GM12874 (cell line): ENCODE results near the gene SYNDIG1.

Experiments used
- CTCF ChIP-seq: IDR thresholded peaks from 2 replicates; pipeline ENCODE4 v1.5.1; 2011; ENCODE audit warnings: low read depth, mild to moderate bottlenecking, control low read depth, low read length, moderate library complexity; ENCODE audit not compliant: insufficient read depth

SYNDIG1 gene

DNA sequence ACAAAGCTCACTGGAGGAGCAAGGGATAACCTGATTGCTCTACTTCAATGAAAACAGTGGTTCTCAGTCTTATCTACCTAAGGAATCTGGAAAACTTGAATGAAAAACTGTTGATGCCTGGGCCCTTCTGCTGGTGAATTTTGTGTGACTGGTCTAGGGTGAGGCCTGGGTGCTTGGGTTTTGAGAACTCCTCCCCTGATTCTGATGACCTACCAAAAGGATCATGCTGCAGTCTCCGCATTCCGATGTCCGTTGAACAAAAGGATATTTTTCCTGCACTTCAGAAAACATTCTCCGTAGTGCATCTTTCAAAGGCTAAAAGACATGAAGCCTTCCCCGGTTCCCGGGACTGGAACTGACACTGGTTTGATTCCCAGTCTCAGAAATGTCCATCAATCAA is 157.9 kb downstream of the SYNDIG1 start:
- no peak for TF ChIP-seq CTCF

DNA sequence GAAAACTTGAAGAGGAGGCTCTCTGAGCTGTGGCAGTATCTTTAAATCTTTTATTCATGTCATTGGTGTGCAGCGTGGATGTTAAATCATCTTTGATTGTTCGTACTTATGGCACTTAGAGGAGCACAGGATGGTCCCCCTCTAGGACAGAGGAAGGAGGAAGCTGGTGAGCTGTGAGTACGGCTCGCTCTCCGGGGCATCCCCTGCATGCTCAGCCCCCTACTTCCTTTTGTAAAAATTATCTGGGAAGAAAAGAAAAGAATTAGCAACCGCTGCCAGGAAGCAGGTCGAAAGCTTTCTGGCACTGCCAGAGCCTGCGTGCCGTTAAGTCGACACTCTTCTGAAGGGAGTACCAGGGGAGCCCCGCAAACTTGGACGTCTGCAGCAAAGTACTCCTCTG is 158.5 kb downstream of the SYNDIG1 start:
- no peak for TF ChIP-seq CTCF

DNA sequence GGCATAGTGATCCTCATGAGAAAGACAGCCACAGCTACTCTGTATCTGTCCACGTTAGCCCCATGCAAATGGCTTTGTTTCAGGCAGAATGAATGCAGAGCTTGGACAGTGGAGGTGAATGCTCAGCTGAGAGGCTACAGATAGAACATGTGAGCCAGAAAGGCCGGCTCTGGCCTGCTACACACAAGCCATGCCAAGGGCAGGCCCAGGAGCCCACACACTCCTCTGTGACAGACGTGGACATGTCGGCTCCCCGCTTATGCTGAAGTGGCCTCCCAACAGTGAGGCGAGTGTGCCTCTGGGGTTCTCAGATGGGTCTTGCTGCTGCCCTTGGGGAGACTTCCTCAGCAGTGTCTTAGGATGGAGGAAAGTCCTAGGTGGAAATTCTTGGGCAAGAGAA is 159.6 kb downstream of the SYNDIG1 start:
- no peak for TF ChIP-seq CTCF

DNA sequence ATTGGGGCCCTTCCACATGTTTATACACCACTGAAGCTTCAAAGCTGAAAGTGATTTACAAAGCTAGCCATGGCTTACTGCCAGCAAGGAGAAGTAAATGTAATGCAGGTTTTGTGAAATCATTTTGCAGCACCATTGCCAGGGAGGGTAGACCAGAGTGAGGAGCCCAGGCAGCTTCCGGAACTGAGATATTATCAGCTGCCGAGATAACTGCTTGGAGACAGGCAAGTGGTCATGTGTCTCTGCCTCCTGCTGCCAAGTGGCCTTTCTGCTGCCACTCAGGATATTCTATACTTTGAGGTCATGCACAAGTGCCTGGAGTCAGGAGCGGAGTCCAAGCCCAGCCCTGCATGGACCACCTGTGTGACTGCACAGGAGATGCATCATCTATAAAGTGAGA is 160.2 kb downstream of the SYNDIG1 start:
- TF ChIP-seq CTCF, result no peak

DNA sequence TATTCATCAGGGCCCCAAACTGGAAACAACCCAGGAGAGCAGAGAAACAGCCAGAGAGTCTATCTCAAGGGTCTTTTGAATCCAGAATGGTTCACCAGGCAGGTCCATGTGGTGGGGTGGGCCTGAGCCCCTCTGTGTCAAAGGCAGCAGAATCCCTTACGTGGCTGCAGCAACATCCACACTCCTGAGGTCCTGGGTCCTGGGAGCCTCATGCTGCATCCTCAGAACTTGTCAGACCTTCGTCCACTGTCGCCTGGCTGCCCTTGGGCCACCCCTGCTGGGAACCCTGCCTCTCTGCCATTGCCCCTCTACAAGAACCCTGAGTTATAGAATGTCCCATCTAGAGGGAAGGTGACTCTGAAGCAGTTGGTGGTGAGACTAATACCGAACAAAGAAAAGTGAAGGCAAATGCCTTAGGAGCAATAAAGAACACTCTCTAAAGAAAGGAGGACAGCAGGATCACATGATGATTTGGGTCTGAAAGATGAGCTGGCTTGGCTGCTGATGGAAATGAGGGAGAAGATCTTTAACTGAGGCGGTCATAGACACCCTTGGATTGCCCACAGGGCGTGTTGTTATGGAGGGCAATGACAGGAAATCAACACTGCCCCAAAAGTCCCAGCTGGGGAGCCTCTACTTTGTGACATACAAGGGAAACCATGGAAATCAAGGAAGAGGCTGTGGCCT is 161.2 kb downstream of the SYNDIG1 start:
- no peak for TF ChIP-seq CTCF

- TF ChIP-seq CTCF, result no peak
Measured at GRCh38 chr20:24631173-24631505, 161.7 kb downstream of the SYNDIG1 start.

- TF ChIP-seq CTCF, result no peak
Measured at GRCh38 chr20:24632581-24632980, 163.2 kb downstream of the SYNDIG1 start.
